GM23338 (cell line): Measurements from ENCODE around the gene MTRF1. TPM values are rescaled to one million over a fixed set of nuclear protein-coding genes. Genes with fewer than 3 reads are reported as not detected.

Experiments used
- ATAC-seq: fragments of 200-7000 bp; cut with Tn5 transposase; 3 replicates; pipeline ENCODE4 v1.9.1; 2020
- DNase-seq: peaks from one replicate; pipeline ENCODE4 v3.0.0-alpha.2; 2015; ENCODE audit warnings: low spot score
- H2AFZ ChIP-seq: fragments of 200-600 bp; sonication (generic); 2 replicates; pipeline ENCODE4 v1.8.0; 2016; ENCODE audit warnings: antibody characterized with exemption, mild to moderate bottlenecking, moderate library complexity
- H3F3A ChIP-seq: fragments of 200-600 bp; sonication (generic); replicated peaks from 2 replicates; pipeline ENCODE4 v1.8.0; 2017; ENCODE audit warnings: antibody characterized with exemption, mixed run types, low read depth
- H3K27ac ChIP-seq: fragments of 200-600 bp; sonication (generic); 2 replicates; pipeline ENCODE4 v1.6.1; 2016; ENCODE audit warnings: low read depth
- H3K27me3 ChIP-seq: fragments of 200-600 bp; sonication (generic); 2 replicates; pipeline ENCODE4 v1.8.0; 2016; ENCODE audit warnings: mild to moderate bottlenecking, mixed run types, moderate library complexity; ENCODE audit not compliant: insufficient read depth
- H3K36me3 ChIP-seq: fragments of 200-600 bp; sonication (generic); 2 replicates; pipeline ENCODE4 v1.8.0; 2016; ENCODE audit warnings: mild to moderate bottlenecking; ENCODE audit not compliant: insufficient read depth
- H3K4me1 ChIP-seq: fragments of 200-600 bp; sonication (generic); 2 replicates; pipeline ENCODE4 v1.8.0; 2016; ENCODE audit warnings: mild to moderate bottlenecking, moderate library complexity; ENCODE audit not compliant: insufficient read depth
- H3K4me2 ChIP-seq: fragments of 200-600 bp; sonication (generic); 2 replicates; pipeline ENCODE4 v1.7.1; 2017; ENCODE audit warnings: mixed run types
- H3K4me3 ChIP-seq: fragments of 200-600 bp; sonication (generic); 2 replicates; pipeline ENCODE4 v1.6.1; 2016; ENCODE audit warnings: mixed run types
- H3K79me2 ChIP-seq: fragments of 200-600 bp; sonication (generic); replicated peaks from 2 replicates; pipeline ENCODE4 v1.8.0; 2017; ENCODE audit warnings: mild to moderate bottlenecking; ENCODE audit not compliant: insufficient read depth
- H3K9me2 ChIP-seq: fragments of 200-600 bp; sonication (generic); 2 replicates; pipeline ENCODE4 v1.8.0; 2017; ENCODE audit not compliant: insufficient read depth
- H4K20me1 ChIP-seq: fragments of 200-600 bp; sonication (generic); replicated peaks from 2 replicates; pipeline ENCODE4 v1.8.0; 2017; ENCODE audit warnings: mild to moderate bottlenecking; ENCODE audit not compliant: insufficient read depth
- H3K27ac Mint-ChIP-seq: 2 replicates; pipeline ENCODE4 v1.8.0; 2020; ENCODE audit warnings: inconsistent platforms, mild to moderate bottlenecking, moderate library complexity, mixed read lengths
- H3K27me3 Mint-ChIP-seq: 3 replicates; pipeline ENCODE4 v1.8.0; 2022; ENCODE audit warnings: low read depth, mild to moderate bottlenecking, moderate library complexity, mixed read lengths, inconsistent platforms; ENCODE audit not compliant: insufficient read depth, poor library complexity
- H3K36me3 Mint-ChIP-seq: 3 replicates; pipeline ENCODE4 v1.8.0; 2021; ENCODE audit warnings: low read depth, mild to moderate bottlenecking, inconsistent platforms, moderate library complexity, mixed read lengths
- H3K4me1 Mint-ChIP-seq: 3 replicates; pipeline ENCODE4 v1.8.0; 2020; ENCODE audit warnings: mild to moderate bottlenecking, inconsistent platforms, mixed read lengths
- H3K4me3 Mint-ChIP-seq: 3 replicates; pipeline ENCODE4 v1.8.0; 2021; ENCODE audit warnings: moderate library complexity, mild to moderate bottlenecking, inconsistent platforms, mixed read lengths
- H3K9me3 Mint-ChIP-seq: 3 replicates; pipeline ENCODE4 v1.8.0; 2020; ENCODE audit warnings: moderate library complexity, mild to moderate bottlenecking, inconsistent platforms, mixed read lengths
- CREB1 ChIP-seq: fragments of 250-450 bp; sonication (Bioruptor Pico); IDR thresholded peaks from 2 replicates; pipeline ENCODE4 v1.5.0; 2020; ENCODE audit warnings: low read depth, mild to moderate bottlenecking, moderate library complexity
- ETS1 ChIP-seq: IDR thresholded peaks from 2 replicates; pipeline ENCODE4 v1.6.1; 2016; ENCODE audit warnings: antibody characterized with exemption
- EZH2 ChIP-seq: fragments of 200-600 bp; sonication (generic); IDR thresholded peaks from one replicate; pipeline ENCODE4 v1.8.0; 2017; ENCODE audit warnings: antibody characterized with exemption, mild to moderate bottlenecking, low read depth; ENCODE audit not compliant: unreplicated experiment
- EZH2phosphoT487 ChIP-seq: fragments of 200-600 bp; sonication (generic); IDR thresholded peaks from one replicate; pipeline ENCODE4 v1.8.1; 2018; ENCODE audit warnings: antibody characterized with exemption; ENCODE audit not compliant: unreplicated experiment
- JUNB ChIP-seq: IDR thresholded peaks from one replicate; pipeline ENCODE4 v1.6.1; 2016; ENCODE audit warnings: antibody characterized with exemption; ENCODE audit not compliant: unreplicated experiment
- NANOG ChIP-seq: IDR thresholded peaks from 2 replicates; pipeline ENCODE4 v1.6.1; 2016; ENCODE audit warnings: antibody characterized with exemption, borderline replicate concordance
- POLR2AphosphoS5 ChIP-seq: IDR thresholded peaks from 2 replicates; pipeline ENCODE4 v1.6.1; 2016; ENCODE audit warnings: antibody characterized with exemption, low read depth
- REST ChIP-seq: IDR thresholded peaks from one replicate; pipeline ENCODE4 v1.6.1; 2018; ENCODE audit warnings: antibody characterized with exemption; ENCODE audit not compliant: unreplicated experiment
- STAT1 ChIP-seq: IDR thresholded peaks from one replicate; pipeline ENCODE4 v1.6.1; 2016; ENCODE audit warnings: antibody characterized with exemption; ENCODE audit not compliant: unreplicated experiment
- ZNF114 ChIP-seq: fragments of 250-450 bp; sonication (Bioruptor Pico); IDR thresholded peaks from 2 replicates; pipeline ENCODE4 v1.5.0; 2020; ENCODE audit warnings: mild to moderate bottlenecking, moderate library complexity
- ZNF331 ChIP-seq: fragments of 250-450 bp; sonication (Bioruptor Pico); IDR thresholded peaks from 2 replicates; pipeline ENCODE4 v1.5.0; 2020; ENCODE audit warnings: low read depth, mild to moderate bottlenecking, moderate library complexity
- polyA plus RNA-seq: library from polyadenylated mRNA; unstranded; fragments of >200 nt; fragmentation: Nextera tagmentation; extraction: Ambion mirVana; gene quantifications from 2 replicates; pipeline ENCODE4 v1.2.1, GENCODE V29; 2016
- total RNA-seq: library from RNA; depleted of rRNA; stranded (reverse); fragments of >200 nt; shearing (Covaris generic); gene quantifications from 2 replicates; pipeline ENCODE4 v1.2.3, GENCODE V29; 2014
- TF ChIP-seq, protein P1 (sequence below), 2 experiments: fragments of 200-600 bp in 1 of 2; sonication (generic) in 1 of 2; conservative IDR thresholded peaks; 2 replicates each; pipeline versions ENCODE4 v1.5.1 to v1.6.1; 2016 to 2017; ENCODE audit warnings: antibody characterized with exemption in 2 of 2, low read depth in 2 of 2, mild to moderate bottlenecking in 2 of 2, moderate library complexity in 1 of 2
- TF ChIP-seq, protein P2 (sequence below): fragments of 250-450 bp; sonication (Bioruptor Pico); IDR thresholded peaks from 2 replicates; pipeline ENCODE4 v1.5.0; 2020; ENCODE audit warnings: mild to moderate bottlenecking, moderate library complexity

MTRF1 gene
- total and polyA plus RNA-seq, 2 experiments from 2014 or later: 18.4 to 22.6 TPM

DNA sequence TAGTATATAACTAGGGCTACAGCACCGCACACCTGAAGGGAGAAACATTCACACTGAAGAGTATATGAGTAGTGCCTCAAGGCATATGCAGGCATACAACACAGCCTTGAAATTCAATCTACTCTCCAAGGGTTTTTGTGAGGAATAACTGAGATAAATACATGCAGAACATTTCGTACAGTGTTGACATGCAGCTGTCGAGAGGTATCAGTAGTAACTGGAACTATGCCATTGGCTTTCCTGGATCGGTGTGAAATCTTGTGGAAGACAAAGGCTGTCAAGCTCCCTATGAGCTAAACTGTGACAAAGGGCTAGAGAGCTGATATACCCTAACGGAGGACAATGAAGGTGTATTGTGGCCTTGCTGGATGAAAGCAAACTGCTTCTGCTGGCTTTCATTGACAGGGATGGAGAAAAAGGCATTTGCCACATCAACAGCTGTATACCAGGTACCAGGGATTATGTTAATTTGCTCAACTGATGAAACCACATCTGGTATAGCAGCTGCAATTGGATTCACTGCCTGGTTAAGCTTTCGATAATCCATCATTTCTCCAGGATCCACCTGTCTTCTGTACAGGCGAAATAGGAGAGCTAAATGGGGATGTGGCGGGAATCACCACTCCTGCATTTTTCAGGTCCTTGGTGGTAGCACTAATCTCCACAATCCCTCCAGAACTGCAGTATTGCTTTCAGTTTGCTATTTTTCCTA, 16.3 kb downstream of the MTRF1 start:
- H3K4me3 Mint-ChIP-seq: no peak overlapping the region

More for the DNA sequence above, 16.3 kb downstream of the MTRF1 start:
- Histone ChIP-seq H3K9me2 (no peaks in the 10 kb centered on the region), H3F3A (no peaks in the 10 kb centered on the region), H3K4me3 (no peak overlapping the region), H3K36me3 (peaks cover 8% of the 10 kb centered on the region; the same call in 1 of the 2 replicates), H2AFZ (no peak overlapping the region), H3K79me2 (no peaks in the 10 kb centered on the region), H3K27ac (no peak overlapping the region), H3K27me3 (no peaks in the 10 kb centered on the region), H3K4me1 (no peaks in the 10 kb centered on the region), H3K4me2 (no peak overlapping the region), H4K20me1 (0 out of 2 replicates have a peak, but pooled peaks cover 2% of the 10 kb centered on the region)
- no peak for DNase-seq
- Mint-ChIP-seq H3K27me3 (no peaks in the 10 kb centered on the region), H3K27ac (no peak overlapping the region), H3K4me1 (no peaks in the 10 kb centered on the region), H3K36me3 (peaks cover 10% of the 10 kb centered on the region; the same call in 2 of the 3 replicates), H3K9me3 (no peaks in the 10 kb centered on the region)
- TF ChIP-seq, protein P1, sequence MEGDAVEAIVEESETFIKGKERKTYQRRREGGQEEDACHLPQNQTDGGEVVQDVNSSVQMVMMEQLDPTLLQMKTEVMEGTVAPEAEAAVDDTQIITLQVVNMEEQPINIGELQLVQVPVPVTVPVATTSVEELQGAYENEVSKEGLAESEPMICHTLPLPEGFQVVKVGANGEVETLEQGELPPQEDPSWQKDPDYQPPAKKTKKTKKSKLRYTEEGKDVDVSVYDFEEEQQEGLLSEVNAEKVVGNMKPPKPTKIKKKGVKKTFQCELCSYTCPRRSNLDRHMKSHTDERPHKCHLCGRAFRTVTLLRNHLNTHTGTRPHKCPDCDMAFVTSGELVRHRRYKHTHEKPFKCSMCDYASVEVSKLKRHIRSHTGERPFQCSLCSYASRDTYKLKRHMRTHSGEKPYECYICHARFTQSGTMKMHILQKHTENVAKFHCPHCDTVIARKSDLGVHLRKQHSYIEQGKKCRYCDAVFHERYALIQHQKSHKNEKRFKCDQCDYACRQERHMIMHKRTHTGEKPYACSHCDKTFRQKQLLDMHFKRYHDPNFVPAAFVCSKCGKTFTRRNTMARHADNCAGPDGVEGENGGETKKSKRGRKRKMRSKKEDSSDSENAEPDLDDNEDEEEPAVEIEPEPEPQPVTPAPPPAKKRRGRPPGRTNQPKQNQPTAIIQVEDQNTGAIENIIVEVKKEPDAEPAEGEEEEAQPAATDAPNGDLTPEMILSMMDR (conservative IDR thresholded peaks at IDR 0.05; ENCODE audit: low read depth in 2 of 2): no peak
- TF ChIP-seq POLR2AphosphoS5 (no peak), ETS1 (no peak), NANOG (no peak), JUNB (no peak), ZNF114 (CRISPR knock-in tag) (no peak), CREB1 (CRISPR knock-in tag) (no peak), EZH2phosphoT487 (no peak), ZNF331 (CRISPR knock-in tag) (no peak), EZH2 (no peak), REST (no peak), STAT1 (no peak)
- TF ChIP-seq, protein P2, sequence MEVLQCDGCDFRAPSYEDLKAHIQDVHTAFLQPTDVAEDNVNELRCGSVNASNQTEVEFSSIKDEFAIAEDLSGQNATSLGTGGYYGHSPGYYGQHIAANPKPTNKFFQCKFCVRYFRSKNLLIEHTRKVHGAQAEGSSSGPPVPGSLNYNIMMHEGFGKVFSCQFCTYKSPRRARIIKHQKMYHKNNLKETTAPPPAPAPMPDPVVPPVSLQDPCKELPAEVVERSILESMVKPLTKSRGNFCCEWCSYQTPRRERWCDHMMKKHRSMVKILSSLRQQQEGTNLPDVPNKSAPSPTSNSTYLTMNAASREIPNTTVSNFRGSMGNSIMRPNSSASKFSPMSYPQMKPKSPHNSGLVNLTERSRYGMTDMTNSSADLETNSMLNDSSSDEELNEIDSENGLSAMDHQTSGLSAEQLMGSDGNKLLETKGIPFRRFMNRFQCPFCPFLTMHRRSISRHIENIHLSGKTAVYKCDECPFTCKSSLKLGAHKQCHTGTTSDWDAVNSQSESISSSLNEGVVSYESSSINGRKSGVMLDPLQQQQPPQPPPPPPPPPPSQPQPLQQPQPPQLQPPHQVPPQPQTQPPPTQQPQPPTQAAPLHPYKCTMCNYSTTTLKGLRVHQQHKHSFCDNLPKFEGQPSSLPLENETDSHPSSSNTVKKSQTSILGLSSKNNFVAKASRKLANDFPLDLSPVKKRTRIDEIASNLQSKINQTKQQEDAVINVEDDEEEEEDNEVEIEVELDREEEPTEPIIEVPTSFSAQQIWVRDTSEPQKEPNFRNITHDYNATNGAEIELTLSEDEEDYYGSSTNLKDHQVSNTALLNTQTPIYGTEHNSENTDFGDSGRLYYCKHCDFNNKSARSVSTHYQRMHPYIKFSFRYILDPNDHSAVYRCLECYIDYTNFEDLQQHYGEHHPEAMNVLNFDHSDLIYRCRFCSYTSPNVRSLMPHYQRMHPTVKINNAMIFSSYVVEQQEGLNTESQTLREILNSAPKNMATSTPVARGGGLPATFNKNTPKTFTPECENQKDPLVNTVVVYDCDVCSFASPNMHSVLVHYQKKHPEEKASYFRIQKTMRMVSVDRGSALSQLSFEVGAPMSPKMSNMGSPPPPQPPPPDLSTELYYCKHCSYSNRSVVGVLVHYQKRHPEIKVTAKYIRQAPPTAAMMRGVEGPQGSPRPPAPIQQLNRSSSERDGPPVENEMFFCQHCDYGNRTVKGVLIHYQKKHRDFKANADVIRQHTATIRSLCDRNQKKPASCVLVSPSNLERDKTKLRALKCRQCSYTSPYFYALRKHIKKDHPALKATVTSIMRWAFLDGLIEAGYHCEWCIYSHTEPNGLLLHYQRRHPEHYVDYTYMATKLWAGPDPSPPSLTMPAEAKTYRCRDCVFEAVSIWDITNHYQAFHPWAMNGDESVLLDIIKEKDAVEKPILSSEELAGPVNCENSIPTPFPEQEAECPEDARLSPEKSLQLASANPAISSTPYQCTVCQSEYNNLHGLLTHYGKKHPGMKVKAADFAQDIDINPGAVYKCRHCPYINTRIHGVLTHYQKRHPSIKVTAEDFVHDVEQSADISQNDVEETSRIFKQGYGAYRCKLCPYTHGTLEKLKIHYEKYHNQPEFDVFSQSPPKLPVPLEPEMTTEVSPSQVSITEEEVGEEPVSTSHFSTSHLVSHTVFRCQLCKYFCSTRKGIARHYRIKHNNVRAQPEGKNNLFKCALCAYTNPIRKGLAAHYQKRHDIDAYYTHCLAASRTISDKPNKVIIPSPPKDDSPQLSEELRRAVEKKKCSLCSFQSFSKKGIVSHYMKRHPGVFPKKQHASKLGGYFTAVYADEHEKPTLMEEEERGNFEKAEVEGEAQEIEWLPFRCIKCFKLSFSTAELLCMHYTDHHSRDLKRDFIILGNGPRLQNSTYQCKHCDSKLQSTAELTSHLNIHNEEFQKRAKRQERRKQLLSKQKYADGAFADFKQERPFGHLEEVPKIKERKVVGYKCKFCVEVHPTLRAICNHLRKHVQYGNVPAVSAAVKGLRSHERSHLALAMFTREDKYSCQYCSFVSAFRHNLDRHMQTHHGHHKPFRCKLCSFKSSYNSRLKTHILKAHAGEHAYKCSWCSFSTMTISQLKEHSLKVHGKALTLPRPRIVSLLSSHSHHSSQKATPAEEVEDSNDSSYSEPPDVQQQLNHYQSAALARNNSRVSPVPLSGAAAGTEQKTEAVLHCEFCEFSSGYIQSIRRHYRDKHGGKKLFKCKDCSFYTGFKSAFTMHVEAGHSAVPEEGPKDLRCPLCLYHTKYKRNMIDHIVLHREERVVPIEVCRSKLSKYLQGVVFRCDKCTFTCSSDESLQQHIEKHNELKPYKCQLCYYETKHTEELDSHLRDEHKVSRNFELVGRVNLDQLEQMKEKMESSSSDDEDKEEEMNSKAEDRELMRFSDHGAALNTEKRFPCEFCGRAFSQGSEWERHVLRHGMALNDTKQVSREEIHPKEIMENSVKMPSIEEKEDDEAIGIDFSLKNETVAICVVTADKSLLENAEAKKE (CRISPR knock-in tag): no peak
- no peak for ATAC-seq
